T follicular helper cell (primary cell): Measurements from ENCODE around the gene MBLAC1.
"Not testable (repeated sequence)": the region's sequence is repeated elsewhere in the genome, so short reads cannot be mapped to it uniquely, and the experiment has no call there.

ENCODE experiments used
- DNase-seq: peaks from one replicate; pipeline ENCODE4 v3.0.0-alpha.2; 2020; ENCODE audit warnings: low read depth

Gene MBLAC1

GRCh38 chr7:100122568-100122967 is 4.2 kb upstream of the MBLAC1 start:
- DNase-seq, result no peak

- no peak for DNase-seq
These were observed 2.2 kb upstream of the MBLAC1 start for GRCh38 chr7:100124301-100125230.

GRCh38 chr7:100126239-100126930 is 382 bp upstream of the MBLAC1 start:
- DNase-seq, result no peak

DNA sequence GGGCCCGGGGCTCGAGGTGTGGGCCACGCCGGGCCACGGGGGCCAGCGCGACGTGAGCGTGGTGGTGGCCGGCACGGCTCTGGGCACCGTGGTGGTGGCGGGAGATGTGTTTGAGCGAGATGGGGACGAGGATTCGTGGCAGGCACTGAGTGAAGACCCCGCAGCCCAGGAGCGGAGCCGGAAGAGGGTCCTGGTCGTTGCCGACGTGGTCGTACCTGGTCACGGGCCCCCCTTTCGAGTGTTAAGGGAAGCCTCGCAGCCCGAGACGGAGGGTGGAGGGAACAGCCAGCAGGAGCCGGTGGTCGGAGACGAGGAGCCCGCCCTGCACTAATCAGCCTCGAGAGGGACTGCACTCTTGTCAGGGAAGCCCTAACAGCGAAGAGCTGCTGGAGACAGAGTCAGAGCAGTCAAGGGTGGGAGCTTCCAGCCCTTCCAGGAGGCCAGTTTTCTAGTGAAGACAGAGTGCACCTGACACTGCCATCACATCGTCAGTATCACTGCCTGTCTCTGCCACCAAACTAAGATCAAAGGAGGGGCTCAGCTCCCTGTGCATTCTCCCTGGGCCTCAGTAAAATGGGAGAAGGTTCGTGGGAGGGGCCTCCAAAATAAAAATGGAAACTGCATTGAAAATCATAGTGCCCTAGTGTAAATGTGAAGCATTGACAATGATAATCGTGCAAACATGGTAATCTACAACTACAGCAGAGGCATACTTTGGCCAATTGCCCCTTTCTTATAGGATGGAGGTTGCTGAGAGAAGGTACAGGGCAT is 1.3 kb downstream of the MBLAC1 start:
- DNase-seq, result no peak

- no peak for DNase-seq
These were observed 1.8 kb downstream of the MBLAC1 start for GRCh38 chr7:100128637-100128963.

DNA sequence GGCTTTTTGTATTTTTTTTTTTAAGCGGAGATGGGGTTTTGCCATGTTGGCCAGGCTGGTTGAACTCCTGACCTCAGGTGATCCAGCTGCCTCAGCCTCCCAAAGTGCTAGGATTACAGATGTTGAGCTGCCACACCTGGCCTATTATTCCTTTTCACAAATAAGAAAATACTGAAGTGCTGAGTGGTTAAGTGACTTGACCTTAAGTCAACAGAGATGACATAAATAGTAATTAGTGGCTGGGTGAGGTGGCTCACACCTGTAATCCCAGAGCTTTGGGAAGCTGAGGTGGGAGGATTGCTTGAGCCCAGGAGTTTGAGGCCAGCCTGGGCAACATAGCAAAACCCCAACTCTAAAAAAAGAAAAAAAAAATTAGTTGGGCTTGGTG is 3.4 kb downstream of the MBLAC1 start:
- not testable (repeated sequence) for DNase-seq

GRCh38 chr7:100130608-100131453 is 4.1 kb downstream of the MBLAC1 start:
- peak; percentile 74 for DNase-seq

GRCh38 chr7:100132126-100132525 is 5.4 kb downstream of the MBLAC1 start:
- DNase-seq, result no peak

- peak; percentile 57 for DNase-seq
These were observed 6.0 kb downstream of the MBLAC1 start for GRCh38 chr7:100132697-100133151.

DNA sequence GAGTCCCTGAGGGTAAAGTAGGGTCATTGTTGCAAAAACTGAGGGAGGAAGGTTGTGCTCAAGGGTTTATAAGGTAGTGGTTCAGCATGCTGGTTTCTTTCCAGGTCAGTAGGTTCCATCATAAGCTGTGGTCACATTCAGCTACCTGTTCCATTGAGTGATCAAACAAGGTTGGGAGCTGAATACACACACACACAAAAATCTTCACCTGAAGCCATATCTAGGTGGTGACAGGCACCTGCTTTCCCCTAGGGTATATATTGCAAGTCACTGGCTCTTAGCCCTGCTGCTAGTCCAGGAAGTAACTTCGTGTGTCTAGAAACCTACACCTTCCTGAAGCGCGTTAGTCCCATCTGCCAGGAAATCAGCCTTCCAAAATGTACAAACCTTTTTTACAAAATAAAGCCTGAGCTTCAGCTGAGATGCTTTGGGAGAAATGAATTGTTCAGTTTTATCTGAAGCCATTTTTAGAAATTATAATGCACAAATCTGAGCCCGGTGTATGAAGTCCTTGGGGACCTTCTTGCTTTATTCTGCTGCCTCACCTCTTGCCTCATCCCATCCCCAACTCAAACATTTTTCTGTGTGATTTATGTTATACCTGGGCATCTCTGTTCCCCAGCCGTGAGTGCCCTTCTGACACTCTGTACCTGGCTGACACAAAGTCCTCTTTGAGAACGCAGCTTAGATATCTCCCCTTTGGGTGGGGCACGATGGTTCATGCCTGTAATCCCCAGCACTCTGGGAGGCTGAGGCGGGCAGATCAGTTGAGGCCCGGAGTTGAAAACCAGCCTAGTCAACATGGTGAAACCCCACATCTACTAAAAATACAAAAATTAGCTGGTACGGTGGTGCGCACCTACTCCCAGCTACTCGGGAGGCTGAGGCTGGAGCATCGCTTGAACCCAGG is 11.3 kb downstream of the MBLAC1 start:
- DNase-seq, result no peak

DNA sequence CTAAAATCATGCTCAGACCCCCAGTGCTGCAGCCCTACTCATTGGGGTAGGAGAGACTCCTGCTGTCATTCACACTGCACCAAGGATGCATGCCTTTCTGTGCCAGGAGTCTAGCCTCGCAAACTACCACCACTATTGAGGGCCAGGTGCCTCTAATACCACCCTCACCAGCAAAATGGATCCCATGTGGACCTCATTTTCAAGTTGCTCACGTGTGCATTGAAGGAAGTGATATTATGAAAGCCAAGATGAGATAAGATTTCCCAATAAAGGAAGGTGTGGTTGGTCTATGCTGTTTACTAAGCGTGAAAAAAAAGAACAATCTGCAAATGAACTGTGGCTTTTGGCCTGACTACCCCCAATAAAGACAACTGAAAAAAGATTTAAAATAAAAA is 14.8 kb downstream of the MBLAC1 start:
- DNase-seq, result no peak

DNA sequence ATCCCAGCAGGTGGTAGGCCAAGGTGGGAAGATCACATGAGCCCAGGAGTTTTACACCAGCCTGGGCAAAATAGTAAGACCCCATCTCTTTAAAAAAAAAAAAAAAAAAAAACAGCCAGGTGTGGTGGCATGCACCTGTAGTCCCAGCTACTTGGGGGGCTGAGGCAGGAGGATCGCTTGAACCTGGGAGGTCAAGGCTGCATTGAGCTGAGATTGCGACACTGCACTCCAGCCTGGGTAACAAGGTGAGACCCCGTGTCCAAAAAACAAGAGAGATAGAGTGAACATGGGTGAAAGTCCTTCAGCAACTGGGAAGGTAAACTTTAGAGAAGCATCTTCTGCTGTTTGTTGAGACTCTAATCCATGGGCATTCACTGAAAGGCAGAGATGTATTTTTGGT is 15.7 kb downstream of the MBLAC1 start:
- no peak for DNase-seq

- not testable (repeated sequence) for DNase-seq
These were observed 19.6 kb downstream of the MBLAC1 start for GRCh38 chr7:100146350-100146749.

- DNase-seq, result no peak
These were observed 20.5 kb downstream of the MBLAC1 start for GRCh38 chr7:100147278-100147677.

DNA sequence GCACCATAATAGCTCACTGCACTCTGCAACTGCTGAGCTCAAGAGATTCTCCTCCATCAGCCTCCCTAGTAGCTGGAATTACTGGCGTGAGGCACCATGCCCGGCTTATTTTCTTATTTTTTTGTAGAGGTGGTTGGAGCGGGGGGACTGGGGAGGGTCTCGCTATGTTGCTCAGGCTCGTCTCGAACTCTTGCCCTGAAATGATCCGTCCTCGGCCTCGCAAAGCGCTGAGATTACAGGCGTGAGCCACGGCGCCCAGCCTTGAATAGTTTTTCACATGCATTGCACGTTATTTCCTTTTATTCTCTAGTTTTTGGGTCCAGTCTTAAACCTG is 21.4 kb downstream of the MBLAC1 start:
- DNase-seq, result no peak

DNA sequence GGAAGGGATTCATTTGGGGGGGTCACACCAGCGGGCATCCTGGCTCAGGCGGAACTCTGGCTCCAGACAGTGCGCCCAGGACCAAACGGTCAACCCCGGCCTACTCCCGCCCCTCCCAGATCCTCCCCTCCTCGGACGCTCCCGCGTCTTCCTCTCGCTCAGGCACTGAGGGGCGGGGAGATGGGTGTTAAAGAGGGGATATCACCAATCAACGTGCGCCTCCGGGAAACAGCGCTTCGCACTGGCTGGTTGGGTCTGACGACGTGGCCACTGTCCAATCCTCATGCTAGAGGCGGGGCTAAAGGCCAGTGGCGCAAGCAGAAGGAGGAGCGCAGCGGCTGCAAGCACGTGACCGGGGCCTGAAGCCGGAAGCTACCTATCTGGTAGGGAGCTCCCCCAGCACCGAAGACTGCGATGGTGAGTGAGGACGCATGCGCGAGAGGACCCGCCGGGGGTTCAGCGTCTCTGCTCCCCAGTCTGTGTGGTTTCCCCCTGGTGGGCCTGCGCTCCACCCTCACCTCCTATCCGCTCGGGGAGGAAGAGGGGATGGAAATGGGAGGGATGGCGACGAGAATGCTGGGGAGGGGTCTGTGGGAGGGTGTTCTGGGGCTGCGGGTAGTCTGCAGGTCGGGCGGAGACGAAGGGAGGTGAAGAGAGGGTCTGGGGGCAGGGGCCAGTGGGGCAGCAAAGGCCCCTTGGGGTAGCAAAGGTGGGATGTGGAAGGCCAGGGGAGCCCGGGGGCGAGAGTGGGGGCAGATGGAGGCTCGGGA is 22.0 kb downstream of the MBLAC1 start, which contains the start of gene LAMTOR4:
Gene LAMTOR4 (plus strand): TSS at position 360 of the 770 bp plus-strand sequence. CDS start 55 bp downstream, at position 415.
- DNase-seq, result peak; percentile 98

GRCh38 chr7:100152404-100152803 is 25.6 kb downstream of the MBLAC1 start:
- no peak for DNase-seq

- no peak for DNase-seq
These were observed 26.3 kb downstream of the MBLAC1 start for GRCh38 chr7:100152937-100153666.
